Esophagus squamous epithelium (tissue), 4 donors: ENCODE data around the gene FAM228B.

ENCODE experiments used
- CTCF ChIP-seq, 6 experiments: fragments of 450-650 bp in 4 of 6; fragments of 200-600 bp in 2 of 6; sonication (generic) in 2 of 6; IDR thresholded peaks; one replicate each; pipeline ENCODE4 v1.5.1; 2016 to 2019; ENCODE audit warnings: antibody characterized with exemption in 6 of 6, mild to moderate bottlenecking in 4 of 6, moderate library complexity in 4 of 6
- POLR2A ChIP-seq, 4 donors: fragments of 450-650 bp; IDR thresholded peaks; one replicate each; pipeline ENCODE4 v1.6.1; 2017; ENCODE audit warnings: antibody characterized with exemption in 4 of 4, mild to moderate bottlenecking in 4 of 4, moderate library complexity in 3 of 4

DNA sequence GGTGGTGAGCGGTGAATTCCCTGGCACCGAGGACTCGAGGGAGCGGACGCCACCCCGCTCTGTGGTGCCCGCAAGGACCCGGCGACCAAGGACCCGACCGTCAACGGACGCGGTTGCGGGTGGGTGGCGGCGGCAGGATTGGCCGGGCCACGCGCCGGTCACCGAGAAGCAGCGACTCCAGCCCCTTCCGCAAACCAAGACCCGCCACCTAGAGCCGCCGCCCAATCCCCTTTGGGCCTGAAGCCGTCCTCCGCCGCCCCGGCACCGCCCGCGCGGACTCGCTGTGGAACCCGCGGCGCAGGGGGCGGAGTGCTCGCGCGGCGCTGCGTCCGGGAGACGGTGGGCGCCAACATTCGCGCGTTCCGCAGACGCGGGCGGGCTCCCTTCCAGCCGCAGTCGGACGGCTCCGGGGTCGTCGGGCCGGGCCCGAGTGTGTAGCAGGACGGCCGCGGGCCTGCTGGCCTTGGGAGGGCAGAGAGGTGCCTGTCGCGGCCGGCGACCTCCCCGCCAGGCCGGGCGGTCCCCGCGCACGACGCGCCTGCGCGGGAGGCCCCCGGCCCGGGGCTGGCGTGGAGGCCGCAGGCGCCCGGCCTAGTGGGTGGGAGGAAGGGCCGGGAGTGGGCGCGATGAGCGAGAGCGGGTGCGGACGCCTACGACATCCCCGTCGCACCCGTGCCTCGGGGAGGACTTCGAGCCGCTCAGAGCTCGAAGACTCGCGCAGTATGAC, at the start of gene FAM228B, which contains the start of gene PFN4:
- TF ChIP-seq POLR2A (IDR thresholded peaks at IDR 0.05) (peak in 2 of 4 donors; percentile 81 to 86), CTCF (IDR thresholded peaks at IDR 0.05) (no peak)
